Esophagus muscularis mucosa (tissue), 3 donors: ENCODE data around the gene SNCB.

ENCODE experiments used
- CTCF ChIP-seq, 3 experiments: fragments of 200-600 bp in 2 of 3; fragments of 450-650 bp in 1 of 3; sonication (generic) in 2 of 3; IDR thresholded peaks; one replicate each; pipeline ENCODE4 v1.5.1; 2017 to 2019; ENCODE audit warnings: antibody characterized with exemption in 3 of 3, mild to moderate bottlenecking in 2 of 3, moderate library complexity in 1 of 3
- POLR2A ChIP-seq: fragments of 450-650 bp; IDR thresholded peaks from one replicate; pipeline ENCODE4 v1.6.1; 2017; ENCODE audit warnings: antibody characterized with exemption, moderate library complexity, mild to moderate bottlenecking, low read depth
- POLR2AphosphoS5 ChIP-seq, 2 donors: sonication (generic); formaldehyde crosslinking; IDR thresholded peaks; one replicate each; pipeline ENCODE4 v1.6.1; 2017; ENCODE audit warnings: antibody characterized with exemption in 2 of 2

- TF ChIP-seq POLR2AphosphoS5 (IDR thresholded peaks at IDR 0.05) (no peak), CTCF (IDR thresholded peaks at IDR 0.05) (no peak), POLR2A (no peak)
These were observed 34.6 kb upstream of the SNCB start for GRCh38 chr5:176664886-176665285.
